ENCODE results near the gene CASKIN1.

Gene CASKIN1

DNA sequence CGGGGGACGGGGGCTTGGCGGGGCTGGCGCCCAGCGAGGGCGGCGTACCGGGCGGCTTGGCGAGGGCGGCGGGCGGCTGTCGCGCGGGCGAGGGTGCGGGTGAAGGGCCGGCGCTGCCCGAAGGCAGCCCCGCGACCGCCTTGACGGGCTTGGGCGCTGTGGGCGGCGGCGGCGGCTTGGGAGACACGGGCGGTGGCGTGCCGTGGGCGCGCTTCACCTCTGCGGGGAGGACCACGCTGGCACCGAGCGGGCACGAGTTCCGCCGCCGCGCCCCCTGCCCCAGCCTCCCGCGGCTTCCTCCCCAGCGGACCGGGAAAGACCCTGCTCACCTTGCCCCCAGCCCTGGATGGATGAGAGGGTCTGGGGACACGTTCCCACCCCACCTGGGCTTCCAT is 17.3 kb downstream of the CASKIN1 start:
- no peak overlapping the region for H3K9ac ChIP-seq (ENCODE audit: low read depth, low read length)
- no peaks in the 10 kb centered on the region for H3K9me3 ChIP-seq (ENCODE audit: insufficient read depth, low read depth, low read length)
- no peak overlapping the region for H3K27ac ChIP-seq (ENCODE audit: low read depth, low read length)
- H3K4me3 ChIP-seq (ENCODE audit: low read length) = no peak overlapping the region
- no peaks in the 10 kb centered on the region for H3K4me1 ChIP-seq (ENCODE audit: insufficient read depth, low read length)
- H3K36me3 ChIP-seq (ENCODE audit: insufficient read depth, low read length) = peaks cover 31% of the 10 kb centered on the region
- no peaks in the 10 kb centered on the region for H3K27me3 ChIP-seq (ENCODE audit: insufficient read depth, low read length)
- WGBS = 97% methylated on average over 50 of the region's 50 CpGs

- no peak overlapping the region for H3K9ac ChIP-seq (ENCODE audit: low read depth, low read length)
- H3K4me1 ChIP-seq (ENCODE audit: insufficient read depth, low read length) = no peaks in the 10 kb centered on the region
- H3K27me3 ChIP-seq (ENCODE audit: insufficient read depth, low read length) = no peaks in the 10 kb centered on the region
- 79% methylated on average over 105 of the region's 106 CpGs for WGBS
- no peaks in the 10 kb centered on the region for H3K9me3 ChIP-seq (ENCODE audit: insufficient read depth, low read depth, low read length)
- no peak overlapping the region for H3K27ac ChIP-seq (ENCODE audit: low read depth, low read length)
- no peak overlapping the region for H3K4me3 ChIP-seq (ENCODE audit: low read length)
- H3K36me3 ChIP-seq (ENCODE audit: insufficient read depth, low read length) = peaks cover 35% of the 10 kb centered on the region
These were observed 17.9 kb downstream of the CASKIN1 start for GRCh38 chr16:2178321-2179106.

DNA sequence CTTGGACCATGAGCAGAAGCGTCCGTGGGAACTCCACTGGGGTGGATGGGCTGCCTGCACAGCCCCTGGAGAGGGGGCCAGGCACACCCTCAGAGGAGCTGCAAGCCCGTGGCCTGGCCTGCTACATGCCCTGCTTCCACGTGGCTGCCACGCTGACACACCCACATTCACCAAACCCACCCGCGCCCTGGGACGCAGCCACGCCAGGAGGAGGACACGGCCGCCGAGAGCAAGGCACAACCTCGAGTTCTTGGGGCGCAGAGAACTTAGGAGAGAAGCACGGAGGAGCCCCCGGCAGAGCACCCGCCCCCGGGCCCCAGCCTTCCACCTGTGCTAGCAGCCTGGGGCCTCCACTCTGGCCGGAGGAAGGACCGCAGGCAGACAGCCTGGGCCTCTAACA is 18.8 kb downstream of the CASKIN1 start:
- H3K36me3 ChIP-seq (ENCODE audit: insufficient read depth, low read length) = peaks cover 44% of the 10 kb centered on the region
- H3K4me3 ChIP-seq (ENCODE audit: low read length) = no peak overlapping the region
- 98% methylated on average over 20 of the region's 20 CpGs for WGBS

GRCh38 chr16:2177101-2177500 is 19.3 kb downstream of the CASKIN1 start:
- no peak overlapping the region for H3K4me3 ChIP-seq (ENCODE audit: low read length)
- no peaks in the 10 kb centered on the region for H3K9me3 ChIP-seq (ENCODE audit: insufficient read depth, low read depth, low read length)
- no peak overlapping the region for H3K9ac ChIP-seq (ENCODE audit: low read depth, low read length)
- H3K4me1 ChIP-seq (ENCODE audit: insufficient read depth, low read length) = no peaks in the 10 kb centered on the region
- H3K36me3 ChIP-seq (ENCODE audit: insufficient read depth, low read length) = peaks cover 46% of the 10 kb centered on the region
- WGBS = 96% methylated on average over 18 of the region's 18 CpGs
- no peak overlapping the region for H3K27ac ChIP-seq (ENCODE audit: low read depth, low read length)
- H3K27me3 ChIP-seq (ENCODE audit: insufficient read depth, low read length) = no peaks in the 10 kb centered on the region

More for the DNA sequence above, 18.8 kb downstream of the CASKIN1 start:
- H3K27me3 ChIP-seq (ENCODE audit: insufficient read depth, low read length) = no peaks in the 10 kb centered on the region
- H3K4me1 ChIP-seq (ENCODE audit: insufficient read depth, low read length) = no peaks in the 10 kb centered on the region
- H3K9me3 ChIP-seq (ENCODE audit: insufficient read depth, low read depth, low read length) = no peaks in the 10 kb centered on the region
- no peak overlapping the region for H3K9ac ChIP-seq (ENCODE audit: low read depth, low read length)
- H3K27ac ChIP-seq (ENCODE audit: low read depth, low read length) = no peak overlapping the region

DNA sequence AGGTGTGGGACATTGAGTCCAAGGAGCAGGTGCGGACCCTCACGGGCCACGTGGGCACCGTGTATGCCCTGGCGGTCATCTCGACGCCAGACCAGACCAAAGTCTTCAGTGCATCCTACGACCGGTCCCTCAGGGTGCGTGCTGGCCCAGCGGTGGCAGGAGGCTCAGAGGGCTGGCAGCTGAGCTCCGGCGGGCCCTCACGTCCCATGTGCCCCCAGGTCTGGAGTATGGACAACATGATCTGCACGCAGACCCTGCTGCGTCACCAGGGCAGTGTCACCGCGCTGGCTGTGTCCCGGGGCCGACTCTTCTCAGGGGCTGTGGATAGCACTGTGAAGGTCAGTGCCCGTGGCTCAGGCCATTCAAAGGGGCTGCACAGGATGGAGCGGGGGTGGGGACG is 20.4 kb downstream of the CASKIN1 start:
- Histone ChIP-seq H3K27me3 (ENCODE audit: insufficient read depth, low read length) (no peaks in the 10 kb centered on the region), H3K4me3 (ENCODE audit: low read length) (no peak overlapping the region), H3K4me1 (ENCODE audit: insufficient read depth, low read length) (no peaks in the 10 kb centered on the region), H3K27ac (ENCODE audit: low read depth, low read length) (no peak overlapping the region), H3K9ac (ENCODE audit: low read depth, low read length) (no peak overlapping the region), H3K36me3 (ENCODE audit: insufficient read depth, low read length) (peaks cover 55% of the 10 kb centered on the region), H3K9me3 (ENCODE audit: insufficient read depth, low read depth, low read length) (no peaks in the 10 kb centered on the region)
- WGBS = 96% methylated on average over 23 of the region's 23 CpGs

DNA sequence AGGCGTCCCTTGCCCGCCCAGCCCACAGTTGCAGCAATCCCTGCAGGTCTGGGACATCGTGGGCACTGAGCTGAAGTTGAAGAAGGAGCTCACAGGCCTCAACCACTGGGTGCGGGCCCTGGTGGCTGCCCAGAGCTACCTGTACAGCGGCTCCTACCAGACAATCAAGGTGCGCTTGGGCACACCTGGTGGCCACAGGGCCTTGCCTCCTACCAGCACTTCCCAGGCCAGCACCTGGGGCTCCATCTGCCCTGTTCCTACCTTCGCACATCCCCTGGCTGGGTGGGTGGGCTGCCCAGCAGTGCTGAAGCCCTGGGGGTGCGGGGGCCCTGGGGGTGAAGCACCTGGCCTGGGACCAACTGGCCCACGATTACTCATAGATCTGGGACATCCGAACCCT is 21.0 kb downstream of the CASKIN1 start:
- 95% methylated on average over 10 of the region's 10 CpGs for WGBS
- Histone ChIP-seq H3K9ac (ENCODE audit: low read depth, low read length) (no peak overlapping the region), H3K36me3 (ENCODE audit: insufficient read depth, low read length) (peaks cover 58% of the 10 kb centered on the region), H3K27ac (ENCODE audit: low read depth, low read length) (no peak overlapping the region), H3K4me3 (ENCODE audit: low read length) (no peak overlapping the region), H3K27me3 (ENCODE audit: insufficient read depth, low read length) (no peaks in the 10 kb centered on the region), H3K4me1 (ENCODE audit: insufficient read depth, low read length) (no peaks in the 10 kb centered on the region), H3K9me3 (ENCODE audit: insufficient read depth, low read depth, low read length) (no peaks in the 10 kb centered on the region)

DNA sequence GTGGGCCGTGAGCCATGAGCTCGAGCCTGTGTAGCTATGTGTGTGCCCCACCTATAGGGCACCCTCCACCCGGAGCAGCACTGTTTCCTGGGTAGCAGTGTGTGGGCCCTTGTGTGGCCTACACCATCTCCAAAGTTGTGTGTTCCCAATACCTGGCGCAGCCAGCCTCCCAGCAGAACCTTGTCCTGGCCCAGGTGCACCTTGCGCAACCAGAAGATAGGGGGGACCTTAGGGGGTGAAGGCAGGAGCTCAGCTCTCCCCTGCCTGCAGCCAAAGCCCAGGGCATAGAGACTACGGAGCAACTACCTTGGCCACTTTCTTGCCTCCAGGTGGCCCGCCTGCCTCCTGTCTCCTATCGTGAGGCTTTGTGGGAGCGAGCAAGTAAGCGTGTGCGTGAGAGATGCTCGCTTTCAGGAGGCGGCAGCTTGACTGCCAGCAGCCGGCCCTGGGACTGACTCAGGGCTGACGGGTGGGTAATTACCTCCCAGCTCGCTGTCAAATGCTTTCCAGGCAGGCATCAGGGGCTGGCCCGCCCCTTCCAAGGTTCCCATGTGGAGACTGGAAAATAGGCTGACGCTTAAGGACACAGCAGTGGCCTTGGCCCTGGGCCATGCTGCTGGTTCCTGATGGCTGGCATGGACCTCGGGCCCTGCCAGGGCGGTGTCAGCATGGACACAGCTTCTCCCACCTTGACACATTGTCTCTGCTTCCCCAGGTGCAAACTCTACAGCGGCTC is 21.8 kb downstream of the CASKIN1 start:
- Histone ChIP-seq H3K27ac (ENCODE audit: low read depth, low read length) (no peak overlapping the region), H3K4me1 (ENCODE audit: insufficient read depth, low read length) (no peaks in the 10 kb centered on the region), H3K9me3 (ENCODE audit: insufficient read depth, low read depth, low read length) (no peaks in the 10 kb centered on the region), H3K27me3 (ENCODE audit: insufficient read depth, low read length) (no peaks in the 10 kb centered on the region), H3K36me3 (ENCODE audit: insufficient read depth, low read length) (peaks cover 59% of the 10 kb centered on the region), H3K9ac (ENCODE audit: low read depth, low read length) (no peak overlapping the region), H3K4me3 (ENCODE audit: low read length) (no peak overlapping the region)
- 94% methylated on average over 21 of the region's 21 CpGs for WGBS

DNA sequence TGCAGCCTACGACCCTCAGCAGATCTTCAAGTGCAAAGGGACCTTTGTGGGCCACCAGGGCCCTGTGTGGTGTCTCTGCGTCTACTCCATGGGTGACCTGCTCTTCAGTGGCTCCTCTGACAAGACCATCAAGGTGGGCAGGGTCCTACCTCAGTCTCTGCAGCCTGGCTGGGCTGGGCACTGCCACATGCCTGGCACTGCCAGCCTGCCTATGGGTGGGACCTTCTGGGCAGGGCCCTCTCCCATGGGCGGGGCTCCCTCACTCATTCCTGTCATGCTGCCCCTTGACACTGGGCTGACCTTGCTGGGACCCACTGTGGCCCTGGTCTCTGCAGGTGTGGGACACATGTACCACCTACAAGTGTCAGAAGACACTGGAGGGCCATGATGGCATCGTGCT is 22.5 kb downstream of the CASKIN1 start:
- no peaks in the 10 kb centered on the region for H3K9me3 ChIP-seq (ENCODE audit: insufficient read depth, low read depth, low read length)
- H3K9ac ChIP-seq (ENCODE audit: low read depth, low read length) = no peak overlapping the region
- no peak overlapping the region for H3K27ac ChIP-seq (ENCODE audit: low read depth, low read length)
- H3K4me1 ChIP-seq (ENCODE audit: insufficient read depth, low read length) = no peaks in the 10 kb centered on the region
- WGBS = 92% methylated on average over 4 of the region's 4 CpGs
- H3K27me3 ChIP-seq (ENCODE audit: insufficient read depth, low read length) = no peaks in the 10 kb centered on the region
- no peak overlapping the region for H3K4me3 ChIP-seq (ENCODE audit: low read length)
- peaks cover 59% of the 10 kb centered on the region for H3K36me3 ChIP-seq (ENCODE audit: insufficient read depth, low read length)

- H3K9me3 ChIP-seq (ENCODE audit: insufficient read depth, low read depth, low read length) = no peaks in the 10 kb centered on the region
- WGBS = 97% methylated on average over 14 of the region's 14 CpGs
- H3K27me3 ChIP-seq (ENCODE audit: insufficient read depth, low read length) = no peaks in the 10 kb centered on the region
- peaks cover 59% of the 10 kb centered on the region for H3K36me3 ChIP-seq (ENCODE audit: insufficient read depth, low read length)
- no peak overlapping the region for H3K27ac ChIP-seq (ENCODE audit: low read depth, low read length)
- no peak overlapping the region for H3K9ac ChIP-seq (ENCODE audit: low read depth, low read length)
- H3K4me3 ChIP-seq (ENCODE audit: low read length) = no peak overlapping the region
- H3K4me1 ChIP-seq (ENCODE audit: insufficient read depth, low read length) = no peaks in the 10 kb centered on the region
These were observed 23.0 kb downstream of the CASKIN1 start for GRCh38 chr16:2173366-2173765.

DNA sequence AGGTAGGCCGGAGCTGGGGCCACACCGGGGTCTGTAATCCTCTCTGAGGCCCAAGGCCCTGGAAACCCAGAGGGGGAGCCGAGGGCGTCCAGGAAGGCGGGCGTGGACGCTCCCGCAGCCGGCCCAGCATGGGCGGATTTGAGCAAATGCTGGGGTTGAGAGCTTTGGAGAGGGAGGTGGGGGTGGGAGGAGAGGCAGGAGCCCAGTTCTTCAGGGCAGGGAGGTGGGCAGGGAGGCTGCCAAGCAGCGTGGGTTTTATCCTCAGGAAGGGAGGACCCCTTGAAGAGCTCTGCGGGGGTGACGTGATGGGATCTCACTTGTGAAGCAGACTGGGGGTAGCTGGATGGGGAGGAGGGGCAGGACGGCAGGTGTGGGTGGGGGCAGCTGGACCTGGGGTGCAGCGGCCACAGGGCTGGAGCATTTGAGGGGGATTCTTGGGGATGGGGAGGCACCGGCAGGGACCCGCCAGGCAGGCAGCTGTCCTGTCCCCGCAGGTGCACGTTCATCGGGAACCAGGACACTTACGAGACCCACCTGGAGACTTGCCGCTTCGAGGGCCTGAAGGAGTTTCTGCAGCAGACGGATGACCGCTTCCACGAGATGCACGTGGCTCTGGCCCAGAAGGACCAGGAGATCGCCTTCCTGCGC is 23.6 kb downstream of the CASKIN1 start:
- Histone ChIP-seq H3K4me3 (ENCODE audit: low read length) (no peak overlapping the region), H3K9me3 (ENCODE audit: insufficient read depth, low read depth, low read length) (no peaks in the 10 kb centered on the region), H3K9ac (ENCODE audit: low read depth, low read length) (no peak overlapping the region), H3K4me1 (ENCODE audit: insufficient read depth, low read length) (no peaks in the 10 kb centered on the region), H3K27ac (ENCODE audit: low read depth, low read length) (no peak overlapping the region), H3K36me3 (ENCODE audit: insufficient read depth, low read length) (peaks cover 65% of the 10 kb centered on the region), H3K27me3 (ENCODE audit: insufficient read depth, low read length) (no peaks in the 10 kb centered on the region)
- WGBS = 96% methylated on average over 29 of the region's 29 CpGs

GRCh38 chr16:2171601-2172178 is 24.7 kb downstream of the CASKIN1 start:
- H3K4me3 ChIP-seq (ENCODE audit: low read length) = no peak overlapping the region
- H3K27me3 ChIP-seq (ENCODE audit: insufficient read depth, low read length) = no peaks in the 10 kb centered on the region
- no peaks in the 10 kb centered on the region for H3K9me3 ChIP-seq (ENCODE audit: insufficient read depth, low read depth, low read length)
- H3K36me3 ChIP-seq (ENCODE audit: insufficient read depth, low read length) = peaks cover 67% of the 10 kb centered on the region
- H3K27ac ChIP-seq (ENCODE audit: low read depth, low read length) = no peak overlapping the region
- no peak overlapping the region for H3K9ac ChIP-seq (ENCODE audit: low read depth, low read length)
- 96% methylated on average over 28 of the region's 28 CpGs for WGBS
- H3K4me1 ChIP-seq (ENCODE audit: insufficient read depth, low read length) = no peaks in the 10 kb centered on the region
